Hepatocyte (in vitro differentiated cells): ENCODE results near the gene MAP2.

Source experiments
- EZH2 ChIP-seq: fragments of 200-600 bp; sonication (generic); IDR thresholded peaks from 2 replicates; pipeline ENCODE4 v1.6.1; 2016; ENCODE audit warnings: antibody characterized with exemption, mild to moderate bottlenecking, borderline replicate concordance
- EZH2phosphoT487 ChIP-seq: fragments of 200-600 bp; sonication (generic); IDR thresholded peaks from one replicate; pipeline ENCODE4 v1.6.1; 2018; ENCODE audit warnings: antibody characterized with exemption, mild to moderate bottlenecking, low read depth, moderate library complexity; ENCODE audit not compliant: unreplicated experiment, severe bottlenecking
- TF ChIP-seq, protein P1 (sequence below): fragments of 200-600 bp; sonication (generic); IDR thresholded peaks from 2 replicates; pipeline ENCODE4 v1.5.1; 2016; ENCODE audit warnings: antibody characterized with exemption, mild to moderate bottlenecking; ENCODE audit not compliant: poor library complexity

GRCh38 chr2:209574515-209574914 is 150.7 kb downstream of the MAP2 start:
- TF ChIP-seq, protein P1, sequence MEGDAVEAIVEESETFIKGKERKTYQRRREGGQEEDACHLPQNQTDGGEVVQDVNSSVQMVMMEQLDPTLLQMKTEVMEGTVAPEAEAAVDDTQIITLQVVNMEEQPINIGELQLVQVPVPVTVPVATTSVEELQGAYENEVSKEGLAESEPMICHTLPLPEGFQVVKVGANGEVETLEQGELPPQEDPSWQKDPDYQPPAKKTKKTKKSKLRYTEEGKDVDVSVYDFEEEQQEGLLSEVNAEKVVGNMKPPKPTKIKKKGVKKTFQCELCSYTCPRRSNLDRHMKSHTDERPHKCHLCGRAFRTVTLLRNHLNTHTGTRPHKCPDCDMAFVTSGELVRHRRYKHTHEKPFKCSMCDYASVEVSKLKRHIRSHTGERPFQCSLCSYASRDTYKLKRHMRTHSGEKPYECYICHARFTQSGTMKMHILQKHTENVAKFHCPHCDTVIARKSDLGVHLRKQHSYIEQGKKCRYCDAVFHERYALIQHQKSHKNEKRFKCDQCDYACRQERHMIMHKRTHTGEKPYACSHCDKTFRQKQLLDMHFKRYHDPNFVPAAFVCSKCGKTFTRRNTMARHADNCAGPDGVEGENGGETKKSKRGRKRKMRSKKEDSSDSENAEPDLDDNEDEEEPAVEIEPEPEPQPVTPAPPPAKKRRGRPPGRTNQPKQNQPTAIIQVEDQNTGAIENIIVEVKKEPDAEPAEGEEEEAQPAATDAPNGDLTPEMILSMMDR, result no peak
- no peak for TF ChIP-seq EZH2
- TF ChIP-seq EZH2phosphoT487, result no peak
